Anterior cingulate cortex (tissue), 58 donors: ENCODE measurements around the gene TMEM154.

Experiments used
- DNase-seq, 58 donors: peaks; one replicate each; lab custom pipeline; 2025; lab: John Stamatoyannopoulos, UW

Gene TMEM154

GRCh38 chr4:152605031-152605430 lies 74.8 kb downstream of the TMEM154 start:
- DNase-seq, result no peak

DNA sequence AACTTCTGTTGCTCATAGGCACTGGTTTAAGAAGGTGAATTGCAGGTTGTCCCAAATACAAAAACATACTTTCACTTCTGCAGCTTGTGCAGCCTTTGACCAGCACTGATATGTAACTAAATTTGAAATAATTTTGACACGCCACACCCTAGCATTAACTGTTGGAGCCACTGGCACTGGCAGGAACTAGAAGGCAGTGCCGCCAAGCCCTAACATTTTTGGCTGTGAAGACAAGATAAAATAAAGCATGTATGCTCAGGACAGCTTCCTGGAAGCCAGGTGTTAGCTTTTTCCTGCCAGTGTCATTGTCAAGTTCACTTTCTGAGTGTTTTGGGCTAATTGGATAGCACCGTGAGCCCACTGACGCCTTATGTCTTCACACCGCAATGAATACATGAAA lies 78.6 kb downstream of the TMEM154 start:
- DNase-seq, result no peak

DNA sequence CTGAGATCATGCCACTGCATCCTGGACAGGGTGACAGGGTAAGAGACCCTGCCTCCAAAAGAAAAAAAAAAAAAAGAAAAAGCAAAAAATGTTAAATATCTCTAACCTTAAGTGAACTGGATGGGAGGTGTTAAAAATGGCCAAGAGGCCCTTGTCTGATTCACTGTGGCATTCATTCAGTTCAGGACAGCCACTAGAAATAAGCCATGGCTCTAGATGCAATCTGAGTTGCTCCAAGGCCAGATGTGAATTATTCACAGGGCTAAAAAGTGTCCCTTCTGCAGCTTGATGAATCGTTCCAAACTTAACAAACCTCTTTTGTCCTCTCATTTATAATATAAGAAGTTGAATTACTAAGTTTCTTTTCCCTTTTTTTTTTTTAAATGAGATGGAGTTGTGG lies 80.2 kb downstream of the TMEM154 start:
- no peak for DNase-seq

- DNase-seq, result no peak
Observed at GRCh38 chr4:152599095-152599494, 80.7 kb downstream of the TMEM154 start.

DNA sequence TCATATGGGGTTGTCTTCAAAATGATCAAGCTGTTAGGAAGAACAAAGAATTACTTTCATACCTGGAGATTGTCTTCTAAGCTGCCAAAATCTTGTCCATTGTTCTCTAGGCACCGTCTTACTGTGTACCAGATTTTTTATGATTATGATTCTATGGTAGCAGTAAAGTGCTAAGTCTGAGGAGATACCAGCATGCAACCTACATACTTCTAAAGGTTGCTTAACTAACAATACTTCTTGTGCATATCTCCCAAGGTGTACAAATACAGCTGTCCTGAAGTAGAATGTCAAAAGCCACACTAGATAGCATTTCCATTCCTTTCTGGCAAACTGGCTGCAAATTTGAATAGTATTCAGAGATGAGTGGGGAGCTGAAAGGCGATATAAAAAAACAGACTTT lies 81.3 kb downstream of the TMEM154 start:
- no peak for DNase-seq

DNA sequence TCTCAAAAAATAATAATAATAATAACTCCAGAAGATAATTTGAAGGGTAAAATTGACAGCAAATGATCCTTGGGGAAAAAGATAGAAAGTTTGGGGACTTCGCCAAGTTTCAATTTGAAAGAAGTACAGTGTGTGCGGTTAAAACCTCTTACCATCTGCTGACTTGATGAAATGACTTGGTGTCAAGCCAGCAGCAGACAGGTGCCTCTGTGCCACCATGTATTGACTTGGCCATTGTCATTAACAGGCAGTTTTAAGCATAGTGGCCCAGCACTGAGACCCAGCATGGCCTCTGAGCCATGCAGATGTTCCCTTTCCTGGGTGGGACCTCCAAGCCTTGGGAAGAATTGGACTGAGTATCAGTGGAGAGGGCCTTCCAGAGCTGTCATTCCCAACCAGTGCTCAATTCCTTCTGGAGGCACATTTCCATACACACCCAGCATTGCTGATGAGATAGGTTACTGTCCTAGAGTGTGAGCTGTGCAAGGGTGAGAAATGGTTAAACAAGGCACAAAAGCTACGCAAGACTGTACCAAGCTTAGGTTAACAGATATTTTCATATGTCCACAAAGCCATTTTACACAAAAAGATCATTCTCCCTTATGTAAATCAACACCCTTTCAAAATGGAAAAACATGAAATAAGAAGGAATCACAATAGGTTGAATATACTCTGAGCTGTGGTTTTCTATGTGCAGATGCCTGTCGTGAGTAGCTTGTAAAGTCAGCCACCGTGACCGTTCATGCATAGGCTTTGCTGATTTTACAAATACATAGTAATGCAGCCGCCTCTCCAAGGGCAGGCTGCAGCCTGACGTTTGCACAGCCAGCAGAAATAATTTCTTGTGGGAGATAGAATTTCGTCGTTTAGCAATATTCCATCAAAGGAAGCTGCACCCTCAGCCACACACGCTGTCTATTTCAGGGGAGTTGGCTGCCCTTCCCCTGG lies 84.5 kb downstream of the TMEM154 start:
- DNase-seq, result no peak

DNA sequence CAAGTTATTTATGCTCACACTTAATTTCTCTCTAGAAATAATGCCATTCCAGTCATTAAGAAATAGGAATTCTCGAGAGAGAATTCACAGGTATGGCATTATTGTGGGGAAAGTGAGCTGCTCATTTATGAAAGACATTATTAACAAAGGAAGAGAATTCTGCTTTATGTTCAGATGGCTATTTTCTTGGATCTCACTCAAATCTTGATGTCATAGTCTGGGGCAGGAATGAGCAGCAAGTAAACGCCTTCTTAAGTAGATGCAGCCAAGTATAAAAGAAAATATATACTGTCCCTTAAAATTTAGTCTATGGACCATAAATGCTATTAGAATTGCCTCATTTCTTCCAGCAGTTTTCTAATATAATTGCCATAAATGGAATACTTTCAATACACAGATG lies 85.7 kb downstream of the TMEM154 start:
- no peak for DNase-seq

DNA sequence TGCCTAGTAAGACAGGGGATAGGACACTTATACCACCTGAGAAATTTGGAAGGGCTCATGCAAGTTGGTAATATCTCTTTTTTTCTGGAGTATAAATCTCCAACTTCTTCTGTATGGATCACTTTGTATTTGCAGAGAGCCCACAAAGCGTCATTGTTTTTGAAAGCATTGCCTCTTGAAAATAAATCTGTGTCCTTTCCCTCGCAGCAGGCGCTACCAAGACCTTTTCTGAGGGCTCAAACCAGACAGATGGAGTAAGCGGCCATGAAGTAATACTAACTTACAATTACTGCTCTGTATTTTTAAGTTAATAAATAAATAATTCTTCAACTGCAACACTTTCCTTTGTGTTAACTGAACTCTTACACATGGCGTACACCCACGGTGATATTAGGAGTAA lies 87.9 kb downstream of the TMEM154 start:
- peak in 1 of 58 donors; percentile 4 for DNase-seq

DNA sequence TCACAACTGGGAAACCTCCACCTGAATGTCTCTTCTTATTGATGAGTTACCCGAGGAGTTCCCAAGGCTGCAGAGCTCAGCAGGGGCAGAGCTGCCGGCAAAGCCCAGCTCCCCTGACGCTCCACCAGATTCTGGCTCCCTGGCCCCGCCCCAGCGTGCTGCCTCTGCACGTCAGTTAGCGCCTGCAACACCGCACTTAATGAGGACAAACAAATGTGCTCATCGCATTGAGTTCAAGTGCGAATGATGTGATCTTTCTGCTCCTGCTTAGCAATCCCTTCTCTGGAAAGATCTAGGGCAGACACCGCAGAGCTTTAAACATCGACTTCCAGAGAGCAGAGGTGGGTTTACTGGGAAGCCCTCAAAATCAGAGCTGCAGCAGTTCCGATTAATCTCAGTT lies 88.4 kb downstream of the TMEM154 start:
- peak in 9 of 58 donors; percentile 2 to 30 (median 7) for DNase-seq

DNA sequence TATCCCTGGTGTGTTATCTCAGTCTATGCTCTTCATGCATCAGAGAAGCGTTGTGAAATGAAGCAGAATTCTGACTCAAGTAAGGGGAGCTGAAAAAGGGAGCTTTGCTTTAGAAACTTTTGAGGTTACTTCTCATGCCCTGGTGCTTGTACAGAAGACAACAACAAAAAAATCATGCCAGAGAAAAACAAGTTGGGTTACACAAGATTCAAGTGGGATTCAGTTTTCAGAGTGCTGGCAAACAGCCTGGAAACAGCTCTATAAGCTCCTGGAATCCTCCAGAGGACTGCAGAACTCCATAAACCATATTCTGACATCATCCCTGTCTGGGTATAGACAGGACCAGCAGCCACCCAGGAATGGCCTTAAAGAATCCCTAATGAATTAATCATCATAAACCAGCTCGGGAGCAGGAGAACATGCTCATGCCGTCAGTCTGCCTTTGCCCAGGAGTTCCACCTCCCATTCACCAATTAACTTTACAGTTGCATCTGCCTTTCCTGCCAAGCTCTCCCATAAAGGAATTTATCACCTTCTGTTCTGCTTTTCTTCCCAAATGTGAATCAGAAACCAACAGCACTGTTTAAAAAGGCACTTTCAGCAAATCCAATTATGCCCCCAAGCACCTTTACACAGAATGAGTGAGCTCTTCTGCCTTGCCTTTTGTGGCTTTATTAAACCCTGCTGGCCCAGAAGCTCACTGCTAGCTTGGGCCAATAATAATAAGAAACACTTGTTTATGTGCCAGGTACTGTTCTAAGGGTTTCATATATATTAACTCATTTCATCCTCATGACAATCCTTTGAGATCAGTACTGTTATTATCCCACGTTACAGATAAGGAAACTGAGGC lies 89.4 kb downstream of the TMEM154 start:
- DNase-seq, result peak in 10 of 58 donors; percentile 3 to 60 (median 25)

DNA sequence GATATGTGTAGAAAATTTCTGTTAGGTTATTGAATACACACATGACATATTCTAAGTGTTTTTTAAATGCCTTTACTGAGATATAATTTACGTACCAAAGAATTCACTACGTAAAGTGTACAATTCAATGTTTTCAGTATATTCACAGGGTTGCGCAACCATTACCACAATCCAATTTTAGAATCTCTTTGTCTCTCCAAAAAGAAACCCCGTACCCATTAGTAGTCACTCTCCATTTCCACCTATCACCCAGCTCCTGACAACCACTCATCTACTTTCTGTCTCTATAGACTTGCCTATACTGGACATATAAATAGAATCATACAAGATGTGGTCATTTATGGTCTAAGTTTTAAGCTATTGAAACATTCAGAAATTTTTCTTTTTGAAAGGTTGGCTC lies 90.9 kb downstream of the TMEM154 start:
- DNase-seq, result no peak

DNA sequence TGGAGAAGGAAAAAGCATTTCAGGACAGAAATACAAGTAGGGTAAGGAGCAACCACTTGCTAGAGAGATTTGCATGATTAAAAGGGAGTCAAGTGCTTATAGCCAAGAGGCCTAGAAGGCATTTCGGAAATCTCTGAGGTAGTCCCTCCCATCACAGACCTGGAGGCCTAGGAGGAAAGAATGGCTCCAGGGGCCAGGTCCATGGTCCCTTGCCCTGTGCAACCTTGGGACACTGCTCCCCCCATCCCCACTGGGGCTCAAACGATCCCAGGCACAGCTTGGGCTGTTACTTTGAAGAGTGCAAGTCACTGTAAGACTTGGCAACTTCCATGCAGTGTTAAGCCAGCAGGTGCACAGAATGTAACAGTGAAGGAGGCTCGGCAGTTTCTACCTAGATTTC lies 92.7 kb downstream of the TMEM154 start:
- DNase-seq, result no peak

- no peak for DNase-seq
Observed at GRCh38 chr4:152586668-152587067, 93.1 kb downstream of the TMEM154 start.

DNA sequence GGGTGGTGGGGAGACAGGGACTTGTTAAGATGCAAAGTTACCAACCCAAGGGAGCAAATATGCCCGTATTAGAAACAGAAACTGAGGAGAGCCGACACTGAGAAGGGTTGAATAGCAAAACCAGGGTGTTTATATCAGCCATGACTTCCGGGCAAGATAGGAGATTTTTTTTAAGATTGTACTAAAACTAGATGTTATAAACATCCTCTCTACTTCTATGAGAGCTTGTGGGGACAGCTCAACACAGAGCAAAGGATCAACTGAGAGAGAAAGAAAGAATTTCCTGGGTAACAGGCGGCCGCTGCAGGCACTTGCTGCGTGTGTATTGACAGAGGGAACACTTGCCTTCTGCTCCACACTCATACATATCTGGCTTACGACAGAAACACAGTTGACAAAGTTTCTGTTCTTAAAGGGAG lies 94.8 kb downstream of the TMEM154 start:
- DNase-seq, result no peak

- DNase-seq, result no peak
Observed at GRCh38 chr4:152581536-152582160, 98.1 kb downstream of the TMEM154 start.

- DNase-seq, result no peak
Observed at GRCh38 chr4:152579916-152580315, 99.9 kb downstream of the TMEM154 start.

- no peak for DNase-seq
Observed at GRCh38 chr4:152579107-152579764, 100.6 kb downstream of the TMEM154 start.

DNA sequence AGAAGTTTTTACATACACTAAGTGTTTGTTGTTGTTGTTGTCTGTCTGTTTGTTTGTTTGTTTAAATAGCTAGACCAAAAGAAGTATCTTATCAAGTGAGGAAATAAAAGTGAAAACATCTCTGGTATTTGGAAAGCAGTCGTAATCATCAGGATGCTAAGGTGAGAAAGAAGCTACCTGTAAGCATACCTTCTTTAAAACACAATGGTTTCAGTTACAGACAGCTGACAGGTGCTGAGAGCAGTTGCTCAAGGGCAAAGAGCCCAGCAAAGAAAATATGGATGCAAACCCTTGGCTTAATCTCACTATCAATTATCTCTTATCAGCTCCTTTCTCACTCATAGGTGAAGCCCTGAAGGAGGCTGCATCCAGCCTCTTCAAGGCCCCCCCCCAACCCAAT lies 101.1 kb downstream of the TMEM154 start:
- DNase-seq, result no peak

DNA sequence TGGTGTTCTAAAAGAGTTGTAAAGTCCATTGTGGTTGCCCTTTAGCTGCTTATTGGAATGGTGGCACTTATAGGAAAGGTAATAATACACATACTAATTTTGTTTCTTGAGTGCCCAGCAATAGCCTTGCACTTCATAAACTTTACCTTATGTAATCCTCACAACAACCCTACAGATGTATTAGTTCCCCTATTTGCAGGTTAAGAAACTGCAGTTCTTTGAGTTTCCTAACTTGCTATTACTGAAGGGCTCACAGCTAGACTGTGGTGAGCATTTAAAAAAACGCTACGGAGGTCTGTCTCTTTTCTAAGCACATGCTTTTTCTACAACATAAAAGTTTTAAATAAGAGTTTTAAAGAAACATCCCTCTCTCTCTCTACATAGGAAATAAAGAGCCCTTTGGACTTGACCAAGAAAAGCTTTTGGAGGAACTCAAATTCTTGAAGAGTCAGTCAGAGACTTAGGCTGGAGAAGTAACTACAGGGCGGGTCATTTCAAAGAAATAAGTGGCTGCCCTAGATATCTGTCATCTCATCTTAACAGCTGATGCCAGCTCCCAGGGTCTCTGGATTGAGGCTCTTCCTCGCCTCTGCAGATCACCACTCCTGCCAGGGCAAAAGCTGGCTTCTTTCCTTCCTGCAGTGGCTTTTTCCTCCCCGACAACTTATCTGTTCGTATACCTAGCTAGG lies 101.9 kb downstream of the TMEM154 start:
- DNase-seq, result no peak

GRCh38 chr4:152575533-152575932 lies 104.3 kb downstream of the TMEM154 start:
- no peak for DNase-seq
